LNCAP (cell line): Measurements from ENCODE around the gene HYCC2.

Source experiments
- CTCF ChIP-seq: fragments of 450-650 bp; IDR thresholded peaks from 2 replicates; pipeline ENCODE4 v1.5.1; 2017; ENCODE audit warnings: mild to moderate bottlenecking

Gene HYCC2

DNA sequence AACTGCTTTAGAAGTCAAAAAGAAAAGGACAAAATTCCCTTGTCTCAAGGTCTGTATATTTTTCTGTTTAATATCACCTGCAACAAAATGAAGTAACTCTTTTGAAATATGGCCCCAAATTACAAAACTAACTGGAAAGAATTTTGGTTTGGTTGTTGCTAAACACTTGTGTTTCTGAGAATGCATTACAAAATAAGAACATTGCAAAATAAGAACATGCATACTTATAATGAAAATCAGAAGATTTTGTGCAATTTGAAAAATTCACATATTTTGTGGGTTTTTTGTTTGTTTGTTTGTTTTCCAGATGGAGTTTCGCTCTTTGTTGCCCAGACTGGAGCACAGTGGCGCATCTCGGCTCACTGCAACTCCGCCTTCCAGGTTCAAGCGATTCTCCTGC, 22.1 kb upstream of the HYCC2 start:
- TF ChIP-seq CTCF = no peak

- no peak for TF ChIP-seq CTCF
These were observed 19.1 kb upstream of the HYCC2 start for GRCh38 chr2:201090574-201090973.

GRCh38 chr2:201084863-201085262, 13.4 kb upstream of the HYCC2 start:
- no peak for TF ChIP-seq CTCF

- no peak for TF ChIP-seq CTCF
These were observed 3.5 kb upstream of the HYCC2 start for GRCh38 chr2:201074996-201075395.

DNA sequence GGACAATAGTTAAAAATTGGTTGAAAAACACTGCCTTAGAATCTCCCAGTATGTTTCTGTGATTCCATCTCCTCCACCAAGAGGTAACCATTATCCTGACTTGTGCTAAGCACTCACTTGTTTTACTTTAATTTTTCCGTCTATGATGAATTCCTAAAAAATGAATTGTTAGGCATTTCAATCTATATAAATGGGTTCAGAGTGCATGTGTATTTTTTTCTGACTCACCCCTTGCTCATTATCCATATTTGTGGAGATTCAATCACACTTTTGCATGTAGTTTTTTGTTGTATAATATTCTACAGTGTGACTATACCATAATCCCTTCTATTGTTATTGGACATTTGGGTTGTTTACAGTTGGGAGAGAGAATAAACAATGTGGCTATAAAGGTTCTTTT, 1.6 kb upstream of the HYCC2 start:
- no peak for TF ChIP-seq CTCF

GRCh38 chr2:201072201-201072530, 695 bp upstream of the HYCC2 start:
- TF ChIP-seq CTCF = no peak

- no peak for TF ChIP-seq CTCF
These were observed 458 bp downstream of the HYCC2 start for GRCh38 chr2:201070948-201071478.

GRCh38 chr2:201064797-201065329, 6.6 kb downstream of the HYCC2 start:
- TF ChIP-seq CTCF = no peak
